Pons (tissue), 1 donor: ENCODE measurements around the gene NTHL1.
"Not testable (repeated sequence)": the region's sequence is repeated elsewhere in the genome, so short reads cannot be mapped to it uniquely, and the experiment has no call there.

Experiments
- DNase-seq: peaks from one replicate; pipeline ENCODE4 v3.0.0-alpha.2; 2016; ENCODE audit warnings: low spot score

Gene NTHL1

DNA sequence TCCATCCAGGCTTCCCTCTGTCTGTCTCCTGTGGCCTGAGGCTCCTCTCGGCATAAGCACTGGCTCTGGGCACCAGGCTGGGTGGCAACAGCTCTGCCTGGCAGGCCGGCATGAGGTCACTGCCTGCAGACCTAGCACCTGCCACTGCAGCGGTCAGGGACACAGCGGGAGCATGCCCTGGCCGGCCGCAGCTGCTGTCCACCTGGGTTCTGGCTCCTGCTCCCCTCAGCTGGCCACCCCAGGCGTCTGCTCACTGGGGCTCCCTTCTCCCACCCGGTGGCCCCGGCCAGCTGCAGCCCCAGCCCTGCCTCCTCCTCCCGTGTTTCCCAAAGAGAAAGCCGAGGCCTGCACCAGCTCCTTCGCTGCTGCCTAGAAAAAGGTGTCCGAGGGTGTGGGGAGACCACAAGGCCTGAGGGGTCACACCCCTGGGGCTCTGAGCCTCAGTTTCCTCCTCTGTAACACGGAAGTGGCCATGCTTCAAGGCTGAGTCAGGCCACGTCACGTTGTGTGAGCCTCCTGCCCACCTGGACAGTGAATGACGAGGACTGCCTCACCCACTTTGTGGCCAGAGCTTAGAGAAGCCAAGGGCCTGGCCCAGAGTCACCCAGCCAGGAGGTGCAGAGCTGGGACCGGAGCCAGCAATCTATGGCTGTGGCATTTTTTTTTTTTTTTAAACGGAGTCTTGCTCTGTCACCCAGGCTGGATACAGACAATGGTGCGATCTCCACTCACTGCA, 6.7 kb downstream of the NTHL1 start:
- no peak for DNase-seq

DNA sequence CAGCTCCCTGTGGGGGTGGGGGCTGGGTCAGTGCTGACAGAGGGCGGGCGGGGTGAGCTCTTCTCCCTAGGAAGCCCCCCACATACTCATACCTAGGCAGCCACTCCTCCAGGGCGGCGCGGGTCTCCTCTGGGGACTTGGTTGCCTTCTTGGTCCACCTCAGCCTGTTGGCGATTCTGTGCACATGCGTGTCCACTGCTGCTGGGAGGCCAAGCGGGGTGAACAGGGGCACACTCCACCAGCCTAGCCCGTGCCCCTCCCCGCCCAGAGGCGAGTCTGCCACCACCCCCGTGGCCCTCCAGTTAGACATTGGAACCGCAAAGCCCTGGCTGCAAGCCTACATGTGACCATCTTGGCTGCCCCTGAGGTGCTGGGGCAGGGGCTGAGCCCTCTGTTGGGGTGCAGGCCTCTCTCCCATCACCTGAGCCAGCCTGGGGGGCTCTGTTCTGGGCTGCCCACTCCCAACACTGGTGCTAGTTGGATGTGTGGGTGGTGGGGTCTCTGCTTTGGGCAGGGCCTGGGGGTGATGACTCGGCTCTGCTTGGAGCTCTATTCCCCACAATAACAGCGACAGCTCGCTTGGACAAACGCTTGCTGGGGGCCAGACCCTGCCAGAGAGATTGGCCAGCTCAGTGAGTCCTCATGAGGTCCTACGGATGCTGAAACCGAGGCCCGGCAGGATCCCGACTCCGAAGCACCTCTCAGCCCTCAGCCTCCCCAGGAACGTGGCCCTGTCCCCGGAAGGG, 7.4 kb downstream of the NTHL1 start:
- DNase-seq = no peak

- DNase-seq = no peak
Observed at GRCh38 chr16:2039274-2040031, 8.2 kb downstream of the NTHL1 start.

- DNase-seq = no peak
Observed at GRCh38 chr16:2038382-2039231, 9.0 kb downstream of the NTHL1 start.

- no peak for DNase-seq
Observed at GRCh38 chr16:2037647-2038381, 9.8 kb downstream of the NTHL1 start.

GRCh38 chr16:2037115-2037514, 10.5 kb downstream of the NTHL1 start:
- no peak for DNase-seq

GRCh38 chr16:2036200-2036966, 11.3 kb downstream of the NTHL1 start:
- DNase-seq = no peak

DNA sequence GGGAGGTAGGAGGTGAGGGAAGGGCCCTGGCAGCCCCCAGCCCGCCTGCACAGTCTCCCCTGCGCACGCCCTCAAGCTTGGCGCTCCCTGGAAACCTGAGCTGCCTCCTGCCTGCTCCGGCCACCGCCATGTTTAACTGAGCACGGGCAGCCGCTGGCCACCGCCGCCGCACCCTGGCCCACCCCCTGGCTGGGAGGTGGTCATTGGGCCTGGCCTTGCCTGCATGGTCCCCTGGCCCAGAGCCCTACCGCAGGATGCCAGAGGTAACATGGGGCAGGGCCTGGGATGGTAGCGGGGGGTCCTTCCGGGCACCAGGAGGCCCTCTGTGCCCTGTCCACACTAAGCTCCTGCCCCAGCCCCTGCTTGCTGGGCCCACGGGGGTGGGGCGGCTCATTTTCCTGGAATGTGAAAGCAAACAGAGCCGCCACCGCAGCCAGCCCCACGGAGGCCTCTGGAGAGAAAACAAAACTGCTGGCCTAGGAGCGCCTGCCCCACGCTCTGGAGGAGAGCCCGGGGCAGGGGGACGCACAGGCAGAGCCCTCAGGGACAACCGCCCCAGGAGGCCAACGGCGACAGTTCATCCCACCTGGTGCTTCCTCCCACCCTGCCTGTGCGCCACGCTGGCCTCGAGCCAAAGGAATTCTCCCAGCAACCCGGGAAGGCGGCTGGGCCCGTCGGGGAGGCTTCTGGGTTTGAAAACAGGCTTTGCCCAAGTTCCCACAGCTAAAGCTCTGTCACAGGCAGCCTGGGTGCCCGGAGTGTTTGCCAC, 12.0 kb downstream of the NTHL1 start:
- no peak for DNase-seq

GRCh38 chr16:2034696-2035430, 12.8 kb downstream of the NTHL1 start:
- DNase-seq = no peak

DNA sequence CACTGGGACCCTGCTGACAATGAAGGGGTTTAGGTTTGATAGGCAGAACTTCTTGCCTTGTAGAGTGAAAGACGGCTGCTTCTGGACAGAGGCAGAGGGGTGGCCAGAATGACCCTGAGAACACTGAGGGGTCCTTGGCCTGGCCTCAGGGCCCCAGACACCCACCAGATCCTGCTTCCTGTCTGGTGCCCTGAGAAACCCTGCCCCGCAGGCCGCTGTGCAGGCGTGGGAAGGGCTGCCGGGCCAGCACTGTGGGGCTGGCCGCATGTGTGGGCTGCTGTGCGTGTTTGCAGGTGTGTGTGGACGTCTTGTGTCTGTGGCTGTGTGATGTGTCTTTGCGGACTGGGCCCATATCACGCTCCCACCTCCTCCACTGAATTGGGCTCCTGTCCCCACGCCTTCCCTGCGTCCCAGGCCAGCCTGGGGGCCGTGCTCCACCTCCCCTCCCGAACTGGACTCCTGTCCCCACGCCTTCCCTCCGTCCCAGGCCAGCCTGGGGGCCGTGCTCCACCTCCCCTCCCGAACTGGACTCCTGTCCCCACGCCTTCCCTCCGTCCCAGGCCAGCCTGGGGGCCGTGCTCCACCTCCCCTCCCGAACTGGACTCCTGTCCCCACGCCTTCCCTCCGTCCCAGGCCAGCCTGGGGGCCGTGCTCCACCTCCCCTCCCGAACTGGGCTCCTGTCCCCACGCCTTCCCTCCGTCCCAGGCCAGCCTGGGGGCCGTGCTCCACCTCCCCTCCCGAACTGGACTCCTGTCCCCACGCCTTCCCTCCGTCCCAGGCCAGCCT, 13.5 kb downstream of the NTHL1 start:
- not testable (repeated sequence) for DNase-seq

DNA sequence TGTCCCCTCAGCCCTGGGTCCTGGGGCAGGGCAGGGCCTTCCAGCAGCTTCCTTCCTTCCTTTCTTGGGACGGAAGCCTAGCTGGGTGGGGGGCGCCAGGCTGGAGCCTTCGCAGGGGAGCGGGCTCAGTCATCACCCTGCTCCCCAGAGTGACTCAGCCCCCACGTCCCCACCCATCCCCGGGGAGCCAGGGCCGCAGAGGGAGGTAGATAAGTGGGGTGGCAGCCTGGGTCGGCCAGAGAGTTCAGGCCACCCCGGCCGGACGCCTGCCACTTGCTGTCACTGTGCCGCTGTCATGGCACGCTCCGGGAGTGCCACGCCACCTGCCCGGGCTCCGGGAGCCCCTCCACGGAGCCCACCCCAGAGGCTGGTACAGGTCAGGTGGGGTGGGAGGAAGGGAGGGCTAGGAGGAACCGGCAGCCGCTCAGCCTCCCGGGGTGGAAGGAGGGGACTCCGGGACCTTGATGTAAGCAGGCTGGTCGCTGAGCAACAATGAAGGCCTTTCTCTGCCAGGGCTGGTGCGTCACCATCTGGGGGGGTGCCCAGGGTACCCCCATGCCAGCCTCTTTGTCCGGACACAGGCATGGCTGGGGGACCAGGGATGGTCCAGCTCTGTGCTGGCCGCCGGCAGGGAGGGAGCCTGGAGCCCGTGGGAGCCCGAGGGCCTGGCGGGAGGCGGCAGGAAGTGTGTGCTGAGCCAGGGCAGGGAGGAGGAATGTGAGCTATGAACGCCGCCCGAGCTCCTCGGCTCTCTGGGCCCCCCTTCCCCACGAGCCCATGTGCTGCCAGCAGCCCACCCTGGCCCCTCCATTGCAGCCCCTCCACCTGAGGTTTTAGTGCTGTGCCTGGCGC, 14.4 kb downstream of the NTHL1 start:
- peak; percentile 89 for DNase-seq

DNA sequence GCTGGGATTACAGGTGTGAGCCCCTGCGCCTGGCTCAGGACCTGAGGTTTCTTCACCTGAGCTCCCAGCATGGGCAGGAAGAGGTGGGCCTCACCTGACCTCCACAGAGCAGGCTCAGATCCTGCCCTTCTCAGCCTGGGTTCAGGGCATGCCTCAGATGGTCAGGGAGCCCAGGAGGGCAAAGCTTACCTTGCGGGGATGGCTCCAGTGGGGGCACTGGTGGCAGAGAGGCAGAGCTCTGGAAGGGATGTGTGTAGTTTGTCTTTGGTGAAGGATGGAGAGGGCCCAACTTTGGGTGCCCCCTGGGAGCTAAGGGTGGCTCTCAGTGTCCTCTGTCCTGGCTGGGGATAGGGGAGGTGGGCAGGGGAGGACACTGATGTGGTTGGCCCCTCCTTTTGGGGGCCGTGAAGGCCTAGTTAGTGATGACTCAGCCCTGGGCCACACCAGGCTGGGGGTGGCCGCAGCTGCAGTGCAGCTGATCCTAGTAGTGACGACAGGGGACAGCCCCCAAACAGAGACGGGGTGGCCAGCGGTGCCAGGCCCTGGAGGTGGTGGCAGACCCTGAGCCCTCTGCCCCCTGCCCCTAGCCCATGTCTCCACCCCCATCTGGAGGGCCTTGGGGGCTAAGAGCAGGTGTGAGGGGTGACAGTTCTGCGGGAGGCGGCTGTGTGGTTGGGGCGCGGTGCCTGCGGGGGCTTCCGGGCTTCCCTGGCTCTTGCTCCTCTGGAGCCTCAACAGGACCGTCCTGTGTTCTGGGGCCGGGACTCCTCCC, 15.2 kb downstream of the NTHL1 start:
- DNase-seq = no peak

GRCh38 chr16:2031081-2031577, 16.5 kb downstream of the NTHL1 start:
- DNase-seq = no peak

DNA sequence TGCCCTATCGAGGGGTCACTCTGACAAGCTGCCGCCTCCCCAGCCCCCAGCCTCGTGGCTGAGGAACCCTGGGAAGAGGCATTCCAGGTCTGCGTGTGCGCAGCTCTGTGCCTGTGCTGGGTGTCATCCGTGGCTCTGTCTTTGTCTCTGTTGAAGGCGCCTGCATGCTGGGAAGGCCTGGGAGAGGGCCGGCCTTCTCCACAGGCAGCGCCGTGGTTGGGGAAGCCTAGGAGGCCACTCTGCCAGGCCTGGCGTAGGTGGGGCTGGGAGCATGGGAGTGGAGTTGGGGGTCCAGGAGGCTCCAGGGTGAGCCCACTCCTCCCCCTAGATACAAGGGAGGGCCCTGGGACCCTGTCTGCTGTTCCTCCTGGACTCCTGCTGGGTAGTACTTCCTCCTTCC, 17.6 kb downstream of the NTHL1 start:
- no peak for DNase-seq

DNA sequence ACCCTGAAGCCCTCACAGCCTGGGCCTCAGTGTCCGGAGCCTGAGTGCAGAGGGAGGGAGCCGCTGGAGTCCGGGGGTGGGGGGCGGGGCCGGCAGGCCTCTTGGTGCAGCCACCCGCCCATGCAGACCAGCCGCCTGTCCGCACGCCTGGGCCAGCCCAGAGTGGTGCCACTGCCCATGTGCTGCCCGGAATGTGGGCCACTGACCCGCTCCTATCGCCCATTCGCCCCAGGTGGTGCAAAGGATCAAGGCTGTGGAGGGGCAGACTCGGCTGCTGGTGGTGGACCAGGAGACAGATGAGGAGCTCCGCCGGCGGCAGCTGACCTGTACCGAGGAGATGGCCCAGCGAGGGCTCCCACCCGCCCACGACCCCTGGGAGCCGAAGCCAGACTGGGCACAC, 18.3 kb downstream of the NTHL1 start:
- DNase-seq = no peak

GRCh38 chr16:2028620-2029220, 18.9 kb downstream of the NTHL1 start:
- DNase-seq = no peak
